ENCODE data around the gene DDAH2. TPM values are rescaled to one million over a fixed set of nuclear protein-coding genes. Genes with fewer than 3 reads are reported as not detected.

Gene DDAH2
- total and polyA plus RNA-seq, 10 of the 15 experiments (the other 5 are each of a cell fraction or from before 2014, with no cell fraction given), result 0.35 to 9.9 (median 6.2) TPM

DNA sequence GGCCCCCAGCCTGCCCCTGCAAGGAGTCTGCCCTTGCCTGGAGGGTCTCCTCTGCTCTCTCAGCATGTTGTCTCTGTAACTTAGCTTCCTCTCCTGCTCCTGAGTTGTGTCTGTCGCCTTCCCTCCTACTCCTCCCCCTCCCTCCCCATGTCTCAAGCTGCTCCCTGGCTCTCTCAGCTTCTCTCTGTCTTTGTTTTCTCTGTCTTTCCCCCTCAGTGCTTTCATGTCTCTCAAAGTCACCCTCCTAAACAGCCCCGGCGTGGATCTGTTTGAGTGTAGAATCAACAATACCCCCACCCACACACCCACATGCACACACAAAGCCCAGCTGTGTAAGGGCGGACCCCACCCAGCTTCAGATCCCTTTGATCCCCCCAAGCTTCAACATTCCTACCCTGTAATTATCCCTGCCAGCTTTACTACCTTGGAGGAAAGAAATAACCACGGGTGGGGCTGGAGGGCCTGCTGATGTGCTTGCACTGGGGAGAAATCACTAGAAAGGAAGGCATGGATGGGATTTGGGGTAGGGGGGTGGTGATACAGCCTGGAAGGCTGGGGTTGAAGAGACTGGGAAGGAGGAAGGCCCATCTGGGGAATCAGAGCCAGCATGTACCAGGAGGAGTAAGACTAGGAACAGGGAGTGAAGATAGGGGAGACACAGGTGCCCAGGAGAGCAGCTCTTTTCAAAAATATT, 15.0 kb downstream of the DDAH2 start:
- Histone ChIP-seq H3K36me3 (ENCODE audit: control insufficient read depth in 2 of 2, insufficient read depth in 2 of 2, low read length in 1 of 2) (no peaks in the 10 kb centered on the region), H3K27me3 (replicated peaks in 1 of 2; ENCODE audit: control insufficient read depth in 2 of 2, insufficient read depth in 2 of 2, low read length in 1 of 2) (peaks cover 0 to 2% of the 10 kb centered on the region in 2 experiments; a peak in 3 of 4 replicates), H3K4me3 (no peak overlapping the region), H4K20me1 (ENCODE audit: control insufficient read depth, insufficient read depth) (no peaks in the 10 kb centered on the region), H3K9ac (ENCODE audit: control insufficient read depth, insufficient read depth, low read length) (no peak overlapping the region), H2AFZ (ENCODE audit: control insufficient read depth, low read depth, low read length) (no peak overlapping the region), H3K79me2 (ENCODE audit: control insufficient read depth, insufficient read depth, low read length) (no peaks in the 10 kb centered on the region), H3K4me1 (ENCODE audit: control insufficient read depth, insufficient read depth, low read length) (no peaks in the 10 kb centered on the region), H3K27ac (ENCODE audit: control insufficient read depth, insufficient read depth) (no peak overlapping the region), H3K4me2 (ENCODE audit: control insufficient read depth, insufficient read depth) (no peak overlapping the region), H3K9me3 (replicated peaks; ENCODE audit: control insufficient read depth, insufficient read depth, low read length) (no peaks in the 10 kb centered on the region)
- ATAC-seq, result no peak
- WGBS (ENCODE audit: insufficient coverage, insufficient replicate concordance, low lambda C conversion rate, missing lambda C conversion rate), result 31% methylated on average over 5 of the region's 5 CpGs
- no TSS peak for BruUV-seq (replicated peaks)
- no peak for FAIRE-seq
- intact Hi-C loops (cut with micrococcal nuclease; ENCODE audit: unreplicated experiment), result no loop called here
- in situ Hi-C loops (cut with MboI), result no loop called here
- CTCF ChIA-PET, result interaction anchor here (1.1 to 1.4 kb wide), 2 partner anchors 10 to 56 kb away, joined by 3 to 5 read pairs; partner anchors contain the start of gene MPIG6B
- RAD21 ChIA-PET (ENCODE audit: unreplicated experiment), result no interaction called here
- SMC1A ChIA-PET (ENCODE audit: uncharacterized antibody, unreplicated experiment), result interaction anchor here (0.6 to 2.1 kb wide), 2 partner anchors 10 to 56 kb away, joined by 3 to 7 read pairs; partner anchors contain the start of gene MPIG6B
- POLR2A ChIA-PET, result interaction anchor here (0.5 to 1.3 kb wide), 4 partner anchors 21 to 202 kb away, joined by 3 to 6 read pairs (median 4); no protein-coding TSS in a partner anchor
- DNase-seq (ENCODE audit: low read depth, low spot score), result no peak
- TF ChIP-seq ETV6 (conservative IDR thresholded peaks at IDR 0.05 in 1 of 2, IDR thresholded peaks at IDR 0.05 in 1 of 2; ENCODE audit: borderline replicate concordance in 1 of 2, low read depth in 1 of 2) (no peak), CHD1 (IDR thresholded peaks at IDR 0.05; ENCODE audit: low read depth, low read length) (no peak), CREB1 (IDR thresholded peaks at IDR 0.05; ENCODE audit: low read depth) (no peak), ZBTB33 (IDR thresholded peaks at IDR 0.05) (no peak), IRF5 (IDR thresholded peaks at IDR 0.05; ENCODE audit: borderline replicate concordance) (no peak), MYC (IDR thresholded peaks at IDR 0.05; ENCODE audit: insufficient read depth, insufficient read length, insufficient replicate concordance, low read length, severe bottlenecking) (no peak), USF2 (IDR thresholded peaks at IDR 0.05; ENCODE audit: borderline replicate concordance, low read depth, low read length) (no peak), CBFB (IDR thresholded peaks at IDR 0.05; ENCODE audit: low read depth) (no peak), POLR2AphosphoS2 (IDR thresholded peaks at IDR 0.05; ENCODE audit: low read depth, low read length) (no peak), MTA3 (IDR thresholded peaks at IDR 0.05; ENCODE audit: borderline replicate concordance, low read length) (no peak), GABPA (IDR thresholded peaks at IDR 0.05; ENCODE audit: low read depth) (no peak), SIN3A (IDR thresholded peaks at IDR 0.05; ENCODE audit: low read depth, low read length) (no peak)
- TF ChIP-seq, protein P1, sequence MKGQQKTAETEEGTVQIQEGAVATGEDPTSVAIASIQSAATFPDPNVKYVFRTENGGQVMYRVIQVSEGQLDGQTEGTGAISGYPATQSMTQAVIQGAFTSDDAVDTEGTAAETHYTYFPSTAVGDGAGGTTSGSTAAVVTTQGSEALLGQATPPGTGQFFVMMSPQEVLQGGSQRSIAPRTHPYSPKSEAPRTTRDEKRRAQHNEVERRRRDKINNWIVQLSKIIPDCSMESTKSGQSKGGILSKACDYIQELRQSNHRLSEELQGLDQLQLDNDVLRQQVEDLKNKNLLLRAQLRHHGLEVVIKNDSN (IDR thresholded peaks at IDR 0.05; ENCODE audit: borderline replicate concordance, extremely low read length, insufficient read depth, low read depth, low read length), result no peak
- TF ChIP-seq, protein P2, sequence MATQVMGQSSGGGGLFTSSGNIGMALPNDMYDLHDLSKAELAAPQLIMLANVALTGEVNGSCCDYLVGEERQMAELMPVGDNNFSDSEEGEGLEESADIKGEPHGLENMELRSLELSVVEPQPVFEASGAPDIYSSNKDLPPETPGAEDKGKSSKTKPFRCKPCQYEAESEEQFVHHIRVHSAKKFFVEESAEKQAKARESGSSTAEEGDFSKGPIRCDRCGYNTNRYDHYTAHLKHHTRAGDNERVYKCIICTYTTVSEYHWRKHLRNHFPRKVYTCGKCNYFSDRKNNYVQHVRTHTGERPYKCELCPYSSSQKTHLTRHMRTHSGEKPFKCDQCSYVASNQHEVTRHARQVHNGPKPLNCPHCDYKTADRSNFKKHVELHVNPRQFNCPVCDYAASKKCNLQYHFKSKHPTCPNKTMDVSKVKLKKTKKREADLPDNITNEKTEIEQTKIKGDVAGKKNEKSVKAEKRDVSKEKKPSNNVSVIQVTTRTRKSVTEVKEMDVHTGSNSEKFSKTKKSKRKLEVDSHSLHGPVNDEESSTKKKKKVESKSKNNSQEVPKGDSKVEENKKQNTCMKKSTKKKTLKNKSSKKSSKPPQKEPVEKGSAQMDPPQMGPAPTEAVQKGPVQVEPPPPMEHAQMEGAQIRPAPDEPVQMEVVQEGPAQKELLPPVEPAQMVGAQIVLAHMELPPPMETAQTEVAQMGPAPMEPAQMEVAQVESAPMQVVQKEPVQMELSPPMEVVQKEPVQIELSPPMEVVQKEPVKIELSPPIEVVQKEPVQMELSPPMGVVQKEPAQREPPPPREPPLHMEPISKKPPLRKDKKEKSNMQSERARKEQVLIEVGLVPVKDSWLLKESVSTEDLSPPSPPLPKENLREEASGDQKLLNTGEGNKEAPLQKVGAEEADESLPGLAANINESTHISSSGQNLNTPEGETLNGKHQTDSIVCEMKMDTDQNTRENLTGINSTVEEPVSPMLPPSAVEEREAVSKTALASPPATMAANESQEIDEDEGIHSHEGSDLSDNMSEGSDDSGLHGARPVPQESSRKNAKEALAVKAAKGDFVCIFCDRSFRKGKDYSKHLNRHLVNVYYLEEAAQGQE (IDR thresholded peaks at IDR 0.05; ENCODE audit: low read depth, low read length), result no peak
